G401 (cell line): ENCODE data around the gene IMMP1L. TPM values are rescaled to one million over a fixed set of nuclear protein-coding genes. Genes with fewer than 3 reads are reported as not detected.

ENCODE experiments used
- DNase-seq: peaks from one replicate; pipeline ENCODE4 v3.0.0-alpha.2; 2015; ENCODE audit warnings: low spot score
- in situ Hi-C: cut with HindIII; loops from 2 replicates; pipeline ENCODE4 v1.10.0; 2016; ENCODE audit warnings: low sequenced_read_pairs, mixed read lengths
- total RNA-seq: library from RNA; depleted of rRNA; stranded (reverse); fragments of >200 nt; shearing (Covaris generic); gene quantifications from 2 replicates; pipeline ENCODE4 v1.2.3, GENCODE V29; 2014; rRNA removed

IMMP1L gene
- total RNA-seq, 1 experiment from 2014 or later, result 74.3 TPM

GRCh38 chr11:31415435-31415834 is 94.0 kb downstream of the IMMP1L start:
- no peak for DNase-seq
- in situ Hi-C loops, result no loop called here

GRCh38 chr11:31414338-31414737 is 95.1 kb downstream of the IMMP1L start:
- DNase-seq, result no peak
- in situ Hi-C loops, result no loop called here

- DNase-seq, result no peak
- in situ Hi-C loops, result no loop called here
Measured at GRCh38 chr11:31412946-31413345, 96.5 kb downstream of the IMMP1L start.

GRCh38 chr11:31408201-31408600 is 101.2 kb downstream of the IMMP1L start:
- in situ Hi-C loops, result no loop called here
- no peak for DNase-seq

GRCh38 chr11:31404614-31405013 is 104.8 kb downstream of the IMMP1L start:
- in situ Hi-C loops, result no loop called here
- no peak for DNase-seq

- in situ Hi-C loops, result no loop called here
- DNase-seq, result peak; percentile 65
Measured at GRCh38 chr11:31397239-31397834, 112.1 kb downstream of the IMMP1L start.

GRCh38 chr11:31387379-31387778 is 122.0 kb downstream of the IMMP1L start:
- no peak for DNase-seq
- in situ Hi-C loops, result no loop called here

GRCh38 chr11:31383116-31383515 is 126.3 kb downstream of the IMMP1L start:
- in situ Hi-C loops, result no loop called here
- no peak for DNase-seq

Other genes with a start within 250 kb of the IMMP1L start
- gene DCDC1, start 139.9 kb downstream of the IMMP1L start, total RNA-seq, result 2.1 TPM in 1 of 2 replicates, not detected in the other
- 6.5 and 10.9 TPM in 2 replicates for gene DNAJC24, start 139.8 kb downstream of the IMMP1L start, total RNA-seq
- 36.5 and 48.8 TPM in 2 replicates for gene ELP4, start 145 bp upstream of the IMMP1L start, total RNA-seq